GM18867 (cell line): Measurements from ENCODE around the gene TAF9.
A peak's percentile ranks its signal among the peaks of the same experiment; 100 is the strongest.
"Not testable (repeated sequence)": the region's sequence is repeated elsewhere in the genome, so short reads cannot be mapped to it uniquely, and the experiment has no call there.

ENCODE experiments used
- ATAC-seq: cut with Tn5 transposase; IDR thresholded peaks from one replicate; pipeline ENCODE4 v1.9.1; 2021; ENCODE audit warnings: mild to moderate bottlenecking, moderate library complexity; ENCODE audit not compliant: unreplicated experiment

TAF9 gene

GRCh38 chr5:69369340-69370121 lies at the start of gene TAF9, which contains the start of the genes AK6 and RAD17:
TAF9 (minus strand) TSS chr5:69369520; CDS start chr5:69365737, 3,783 bp downstream.
AK6 (minus strand) TSS chr5:69369520; CDS start chr5:69369490, 30 bp downstream.
RAD17 (plus strand) TSS chr5:69369818; CDS start chr5:69372209, 2,391 bp downstream.
- peak; percentile 93 for ATAC-seq

- ATAC-seq: no peak
Measured at GRCh38 chr5:69418554-69418953, 49.2 kb upstream of the TAF9 start.

- no peak for ATAC-seq
Measured at GRCh38 chr5:69416699-69417098, 47.4 kb upstream of the TAF9 start.

- ATAC-seq: no peak
Measured at GRCh38 chr5:69416180-69416579, 46.9 kb upstream of the TAF9 start.

GRCh38 chr5:69415584-69415958 lies 46.3 kb upstream of the TAF9 start:
- no peak for ATAC-seq

- ATAC-seq: peak; percentile 75
Measured at GRCh38 chr5:69414885-69415583, 45.7 kb upstream of the TAF9 start, which contains the start of gene MARVELD2. MARVELD2 (plus strand) TSS chr5:69415116; CDS start chr5:69419386, 4,270 bp downstream.

GRCh38 chr5:69404659-69405330 lies 35.5 kb upstream of the TAF9 start:
- no peak for ATAC-seq

- ATAC-seq: no peak
Measured at GRCh38 chr5:69378376-69378775, 9.1 kb upstream of the TAF9 start.

- ATAC-seq: peak; percentile 73
Measured at GRCh38 chr5:69374911-69375446, 5.7 kb upstream of the TAF9 start.

GRCh38 chr5:69372394-69372793 lies 3.1 kb upstream of the TAF9 start:
- ATAC-seq: no peak

- not testable (repeated sequence) for ATAC-seq
Measured at GRCh38 chr5:69370335-69370734, 1.0 kb upstream of the TAF9 start.

- no peak for ATAC-seq
Measured at GRCh38 chr5:69368458-69369339, 621 bp downstream of the TAF9 start.

- ATAC-seq: no peak
Measured at GRCh38 chr5:69367697-69368279, 1.5 kb downstream of the TAF9 start.

- no peak for ATAC-seq
Measured at GRCh38 chr5:69364850-69365249, 4.5 kb downstream of the TAF9 start.

GRCh38 chr5:69364414-69364813 lies 4.9 kb downstream of the TAF9 start:
- no peak for ATAC-seq

- no peak for ATAC-seq
Measured at GRCh38 chr5:69360442-69360841, 8.9 kb downstream of the TAF9 start.

- ATAC-seq: no peak
Measured at GRCh38 chr5:69359699-69360098, 9.6 kb downstream of the TAF9 start.

GRCh38 chr5:69350664-69351063 lies 18.7 kb downstream of the TAF9 start:
- ATAC-seq: no peak

GRCh38 chr5:69343083-69343482 lies 26.2 kb downstream of the TAF9 start:
- no peak for ATAC-seq
